Stomach (tissue), 4 donors: Measurements from ENCODE around the gene PCDH9.

Experiments
- EP300 ChIP-seq: sonication (generic); formaldehyde crosslinking; IDR thresholded peaks from one replicate; pipeline ENCODE4 v1.6.1; 2017; ENCODE audit warnings: antibody characterized with exemption
- POLR2A ChIP-seq, 4 donors: fragments of 450-650 bp; IDR thresholded peaks; one replicate each; pipeline ENCODE4 v1.6.1; 2016; ENCODE audit warnings: antibody characterized with exemption in 4 of 4, control low read depth in 2 of 4, mild to moderate bottlenecking in 1 of 4, moderate library complexity in 1 of 4
- POLR2AphosphoS5 ChIP-seq, 3 donors: sonication (generic); formaldehyde crosslinking; IDR thresholded peaks; one replicate each; pipeline ENCODE4 v1.6.1; 2016; ENCODE audit warnings: antibody characterized with exemption in 3 of 3
- TF ChIP-seq, protein P1 (sequence below), 7 experiments: fragments of 450-650 bp in 4 of 7; fragments of 200-600 bp in 3 of 7; sonication (generic) in 3 of 7; IDR thresholded peaks; one replicate each; pipeline ENCODE4 v1.5.1; 2016 to 2019; ENCODE audit warnings: antibody characterized with exemption in 7 of 7, control low read depth in 2 of 7, mild to moderate bottlenecking in 1 of 7

DNA sequence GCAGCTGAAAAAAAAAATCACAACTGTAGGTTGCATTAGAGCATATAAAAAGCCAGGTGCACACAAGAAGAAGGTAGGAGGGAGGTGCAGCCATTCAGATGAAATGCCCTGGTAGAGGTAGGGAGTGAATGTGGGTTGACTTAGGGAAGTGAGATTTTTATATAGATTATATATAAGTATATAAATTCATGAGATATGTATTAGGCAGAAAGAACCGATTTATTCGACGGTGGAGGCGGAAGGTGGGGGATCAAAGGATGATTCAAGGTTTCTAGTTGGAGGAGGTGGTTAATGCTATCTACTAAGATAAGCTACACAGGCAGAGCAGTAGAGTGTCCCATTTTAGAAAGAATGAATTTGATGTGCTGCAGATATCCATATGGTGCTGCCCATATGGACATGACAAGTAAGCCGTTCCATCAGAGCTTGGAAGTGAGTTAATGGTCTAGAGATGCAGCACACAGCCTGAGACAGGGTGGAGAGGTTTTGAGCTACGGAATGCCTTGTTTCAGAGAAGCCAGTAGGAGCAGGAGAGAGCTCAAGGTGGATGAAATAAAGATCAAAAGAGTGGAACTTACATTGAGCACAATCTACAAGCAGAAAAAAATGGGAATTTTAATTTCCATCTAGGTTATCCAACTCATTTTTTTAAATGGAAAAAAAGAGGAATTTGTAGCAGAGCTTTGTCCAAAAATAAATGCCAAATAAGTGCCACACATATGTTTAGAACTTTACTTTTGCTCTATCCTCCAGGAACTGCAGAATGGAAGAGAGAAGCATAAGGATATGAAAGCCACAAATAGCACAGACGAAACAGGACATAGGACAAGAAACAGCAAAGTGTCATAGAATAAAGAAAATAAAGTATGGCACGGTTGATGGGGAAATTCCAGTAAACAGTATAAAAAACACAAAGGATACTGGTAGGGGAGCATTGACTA, 177.3 kb downstream of the PCDH9 start:
- TF ChIP-seq, protein P1, sequence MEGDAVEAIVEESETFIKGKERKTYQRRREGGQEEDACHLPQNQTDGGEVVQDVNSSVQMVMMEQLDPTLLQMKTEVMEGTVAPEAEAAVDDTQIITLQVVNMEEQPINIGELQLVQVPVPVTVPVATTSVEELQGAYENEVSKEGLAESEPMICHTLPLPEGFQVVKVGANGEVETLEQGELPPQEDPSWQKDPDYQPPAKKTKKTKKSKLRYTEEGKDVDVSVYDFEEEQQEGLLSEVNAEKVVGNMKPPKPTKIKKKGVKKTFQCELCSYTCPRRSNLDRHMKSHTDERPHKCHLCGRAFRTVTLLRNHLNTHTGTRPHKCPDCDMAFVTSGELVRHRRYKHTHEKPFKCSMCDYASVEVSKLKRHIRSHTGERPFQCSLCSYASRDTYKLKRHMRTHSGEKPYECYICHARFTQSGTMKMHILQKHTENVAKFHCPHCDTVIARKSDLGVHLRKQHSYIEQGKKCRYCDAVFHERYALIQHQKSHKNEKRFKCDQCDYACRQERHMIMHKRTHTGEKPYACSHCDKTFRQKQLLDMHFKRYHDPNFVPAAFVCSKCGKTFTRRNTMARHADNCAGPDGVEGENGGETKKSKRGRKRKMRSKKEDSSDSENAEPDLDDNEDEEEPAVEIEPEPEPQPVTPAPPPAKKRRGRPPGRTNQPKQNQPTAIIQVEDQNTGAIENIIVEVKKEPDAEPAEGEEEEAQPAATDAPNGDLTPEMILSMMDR (IDR thresholded peaks at IDR 0.05) = no peak
- TF ChIP-seq POLR2A (IDR thresholded peaks at IDR 0.05) (no peak), EP300 (no peak), POLR2AphosphoS5 (IDR thresholded peaks at IDR 0.05) (no peak)
